Liver (tissue), 9 donors: ENCODE data around the gene CEP20. TPM values are rescaled to one million over a fixed set of nuclear protein-coding genes. Genes with fewer than 3 reads are reported as not detected.

Experiments used
- DNase-seq: peaks from one replicate; pipeline ENCODE4 v3.0.0-alpha.2; 2017; ENCODE audit warnings: low spot score
- H3K27ac ChIP-seq, 2 donors: one replicate each; pipeline ENCODE4 v1.7.0; 2013; ENCODE audit warnings: inconsistent platforms in 2 of 2, low read length in 2 of 2, control low read depth in 1 of 2, low read depth in 1 of 2, mild to moderate bottlenecking in 1 of 2
- H3K27me3 ChIP-seq, 4 donors: one replicate each; pipeline versions ENCODE4 v1.6.1 to v1.7.0; 2013; ENCODE audit warnings: low read length in 3 of 4, inconsistent platforms in 1 of 4, mild to moderate bottlenecking in 1 of 4, moderate library complexity in 1 of 4; ENCODE audit not compliant: control insufficient read depth in 4 of 4, insufficient read depth in 4 of 4
- H3K36me3 ChIP-seq, 4 donors: one replicate each; pipeline versions ENCODE4 v1.6.1 to v1.7.0; 2013; ENCODE audit warnings: low read length in 3 of 4, mild to moderate bottlenecking in 3 of 4, low read depth in 1 of 4, moderate library complexity in 1 of 4; ENCODE audit not compliant: control insufficient read depth in 4 of 4, insufficient read depth in 3 of 4
- H3K4me1 ChIP-seq, 4 donors: one replicate each; pipeline versions ENCODE4 v1.6.1 to v1.7.0; 2013; ENCODE audit warnings: low read length in 3 of 4, mild to moderate bottlenecking in 3 of 4, moderate library complexity in 1 of 4; ENCODE audit not compliant: control insufficient read depth in 4 of 4, insufficient read depth in 4 of 4
- H3K4me3 ChIP-seq, 3 donors: one replicate each; pipeline versions ENCODE4 v1.6.1 to v1.7.0; 2013; ENCODE audit warnings: low read length in 3 of 3, control low read depth in 1 of 3, low read depth in 1 of 3, mild to moderate bottlenecking in 1 of 3
- H3K9ac ChIP-seq, 2 donors: one replicate each; pipeline ENCODE4 v1.7.0; 2013; ENCODE audit warnings: low read length in 2 of 2, mild to moderate bottlenecking in 2 of 2, moderate library complexity in 2 of 2, control low read depth in 1 of 2, low read depth in 1 of 2
- H3K9me3 ChIP-seq, 4 donors: one replicate each; pipeline versions ENCODE4 v1.6.1 to v1.7.0; 2013; ENCODE audit warnings: low read length in 3 of 4; ENCODE audit not compliant: control insufficient read depth in 4 of 4
- ATF3 ChIP-seq: IDR thresholded peaks from 2 replicates; pipeline ENCODE4 v1.6.1; 2016; ENCODE audit warnings: antibody characterized with exemption
- CTCF ChIP-seq: fragments of 150-350 bp; IDR thresholded peaks from 2 replicates; pipeline ENCODE4 v1.5.1; 2017; ENCODE audit warnings: improper control_type of control experiment, low read depth, low read length; ENCODE audit not compliant: missing input control
- EGR1 ChIP-seq, 2 donors: IDR thresholded peaks; 2 replicates each; pipeline ENCODE4 v1.6.1; 2016 to 2018; ENCODE audit warnings: antibody characterized with exemption in 2 of 2, low read depth in 2 of 2
- FOXA1 ChIP-seq: IDR thresholded peaks from 2 replicates; pipeline ENCODE4 v1.6.1; 2016; ENCODE audit warnings: antibody characterized with exemption
- FOXA2 ChIP-seq: IDR thresholded peaks from 2 replicates; pipeline ENCODE4 v1.6.1; 2016; ENCODE audit warnings: antibody characterized with exemption
- GABPA ChIP-seq, 2 donors: IDR thresholded peaks in 1 of 2; conservative IDR thresholded peaks in 1 of 2; 2 replicates each; pipeline ENCODE4 v1.6.1; 2016; ENCODE audit warnings: antibody characterized with exemption in 2 of 2, mild to moderate bottlenecking in 1 of 2, moderate library complexity in 1 of 2
- HNF4G ChIP-seq: IDR thresholded peaks from 2 replicates; pipeline ENCODE4 v1.6.1; 2016; ENCODE audit warnings: antibody characterized with exemption
- JUND ChIP-seq, 2 donors: IDR thresholded peaks; 2 replicates each; pipeline ENCODE4 v1.6.1; 2016; ENCODE audit warnings: antibody characterized with exemption in 2 of 2
- MAX ChIP-seq: IDR thresholded peaks from 2 replicates; pipeline ENCODE4 v1.6.1; 2016; ENCODE audit warnings: antibody characterized with exemption
- NR2F2 ChIP-seq: IDR thresholded peaks from 2 replicates; pipeline ENCODE4 v1.6.1; 2016; ENCODE audit warnings: antibody characterized with exemption
- RAD21 ChIP-seq, 2 donors: IDR thresholded peaks; 2 replicates each; pipeline ENCODE4 v1.6.1; 2016; ENCODE audit warnings: antibody characterized with exemption in 2 of 2, mild to moderate bottlenecking in 2 of 2
- REST ChIP-seq: IDR thresholded peaks from 2 replicates; pipeline ENCODE4 v1.6.1; 2016; ENCODE audit warnings: antibody characterized with exemption, mild to moderate bottlenecking
- RXRA ChIP-seq, 2 donors: IDR thresholded peaks; 2 replicates each; pipeline ENCODE4 v1.6.1; 2017 to 2018; ENCODE audit warnings: antibody characterized with exemption in 2 of 2, mild to moderate bottlenecking in 1 of 2
- SP1 ChIP-seq: IDR thresholded peaks from 2 replicates; pipeline ENCODE4 v1.6.1; 2018; ENCODE audit warnings: antibody characterized with exemption, mild to moderate bottlenecking
- TAF1 ChIP-seq: conservative IDR thresholded peaks from 2 replicates; pipeline ENCODE4 v1.6.1; 2016; ENCODE audit warnings: antibody characterized with exemption, mild to moderate bottlenecking
- YY1 ChIP-seq: IDR thresholded peaks from 2 replicates; pipeline ENCODE4 v1.6.1; 2016; ENCODE audit warnings: antibody characterized with exemption, mild to moderate bottlenecking
- ZBTB33 ChIP-seq: IDR thresholded peaks from 2 replicates; pipeline ENCODE4 v1.6.1; 2016; ENCODE audit warnings: antibody characterized with exemption
- WGBS: extraction: QIAGEN DNeasy Blood & Tissue Kit; methylation state at CpG from one replicate; pipeline ENCODE4 v1.1.7; 2013; 5-methylcytosine and 5-hydroxymethylcytosine counted together
- polyA plus RNA-seq, 2 donors: library from polyadenylated mRNA; stranded (reverse) in 1 of 2; unstranded in 1 of 2; fragments of 200-250 nt in 1 of 2; fragments of >200 nt in 1 of 2; fragmentation: Nextera tagmentation in 1 of 2; extraction: Ambion mirVana in 1 of 2; gene quantifications; one replicate each; pipeline versions ENCODE4 v1.2.1 to v1.2.3, GENCODE V29; 2013 to 2015
- total RNA-seq, 2 donors: library from RNA; depleted of rRNA; stranded (reverse); fragments of >200 nt; gene quantifications; one replicate each; pipeline ENCODE4 v1.2.3, GENCODE V29; 2014
- donor health status: healthy.
- donor health status: healthy.
- donor health status: healthy.
- donor health status: healthy.
- donor health status: healthy.

Gene CEP20
- total and polyA plus RNA-seq, 4 donors = 10.7 to 19.2 (median 13.3) TPM

- Histone ChIP-seq H3K9ac (no peak overlapping the region), H3K4me1 (no peaks in the 10 kb centered on the region), H3K27me3 (no peaks in the 10 kb centered on the region), H3K36me3 (no peaks in the 10 kb centered on the region), H3K4me3 (no peak overlapping the region), H3K27ac (no peak overlapping the region), H3K9me3 (peaks cover 0 to 2% (median 0%) of the 10 kb centered on the region in 4 donors)
- 92% methylated on average over 3 of the region's 3 CpGs for WGBS
- TF ChIP-seq CTCF (no peak), RXRA (IDR thresholded peaks at IDR 0.05) (no peak), ATF3 (no peak), SP1 (no peak), YY1 (no peak), JUND (IDR thresholded peaks at IDR 0.05) (no peak), FOXA1 (no peak), NR2F2 (no peak), RAD21 (IDR thresholded peaks at IDR 0.05) (no peak), ZBTB33 (no peak), FOXA2 (no peak), REST (no peak), HNF4G (no peak), GABPA (IDR thresholded peaks at IDR 0.05 in 1 of 2, conservative IDR thresholded peaks at IDR 0.05 in 1 of 2) (no peak), EGR1 (IDR thresholded peaks at IDR 0.05; ENCODE audit: low read depth in 2 of 2) (no peak), TAF1 (no peak), MAX (no peak)
- no peak for DNase-seq
Observed at GRCh38 chr16:15911198-15911597, 22.8 kb upstream of the CEP20 start.
